A673 (cell line): ENCODE data around the gene SGSM2. TPM values are rescaled to one million over a fixed set of nuclear protein-coding genes. Genes with fewer than 3 reads are reported as not detected.

Source experiments
- BruUV-seq: library from RNA; stranded (reverse); fragments of 400-500 nt; replicated peaks from 2 replicates; lab custom pipeline; 2021; lab: Mats Ljungman, UMichigan
- CTCF ChIA-PET: fragments of 300-600 bp; sonication (Branson Sonifier 250); formaldehyde crosslinking; loops from one replicate; lab custom pipeline; 2022; ENCODE audit warnings: antibody characterized with exemption; lab: Charles Lee
- POLR2A ChIA-PET: fragments of 300-600 bp; sonication (Branson Sonifier 250); formaldehyde crosslinking; loops from one replicate; lab custom pipeline; 2022; ENCODE audit warnings: antibody characterized with exemption; ENCODE audit not compliant: low non-redundant PET; lab: Charles Lee
- DNase-seq: peaks from one replicate; pipeline ENCODE4 v3.0.0-alpha.2; 2015; ENCODE audit warnings: low spot score
- H3K27ac ChIP-seq: fragments of 200-600 bp; sonication (generic); 2 replicates; pipeline ENCODE4 v1.5.1; 2016; ENCODE audit warnings: mixed run types, low read depth, mild to moderate bottlenecking, mixed read lengths, antibody characterized with exemption, low read length; ENCODE audit not compliant: poor library complexity, severe bottlenecking
- H3K27me3 ChIP-seq: fragments of 200-600 bp; sonication (generic); replicated peaks from 2 replicates; pipeline ENCODE4 v1.6.1; 2017; ENCODE audit warnings: mixed run types, low read depth, mild to moderate bottlenecking, mixed read lengths, antibody characterized with exemption, low read length; ENCODE audit not compliant: insufficient read depth, poor library complexity
- H3K36me3 ChIP-seq: fragments of 200-600 bp; sonication (generic); 2 replicates; pipeline ENCODE4 v1.6.1; 2016; ENCODE audit warnings: mixed run types, mild to moderate bottlenecking, mixed read lengths, antibody characterized with exemption, low read length; ENCODE audit not compliant: insufficient read depth, poor library complexity, severe bottlenecking
- H3K4me1 ChIP-seq: fragments of 200-600 bp; sonication (generic); 2 replicates; pipeline ENCODE4 v1.6.1; 2017; ENCODE audit warnings: mixed run types, mild to moderate bottlenecking, mixed read lengths, antibody characterized with exemption, low read length; ENCODE audit not compliant: insufficient read depth, poor library complexity, severe bottlenecking
- H3K4me3 ChIP-seq: fragments of 200-600 bp; sonication (generic); 2 replicates; pipeline ENCODE4 v1.5.1; 2016; ENCODE audit warnings: low read depth, mixed run types, mild to moderate bottlenecking, mixed read lengths, low read length; ENCODE audit not compliant: poor library complexity, severe bottlenecking
- H3K9me3 ChIP-seq: fragments of 200-600 bp; sonication (generic); 2 replicates; pipeline ENCODE4 v1.6.1; 2016; ENCODE audit warnings: mixed run types, low read depth, mild to moderate bottlenecking, mixed read lengths, antibody characterized with exemption, low read length; ENCODE audit not compliant: poor library complexity, severe bottlenecking
- CTCF ChIP-seq: fragments of 300-800, 200-600 bp; sonication (generic); conservative IDR thresholded peaks from 2 replicates; pipeline ENCODE4 v1.5.1; 2017; ENCODE audit warnings: low read depth, mild to moderate bottlenecking, antibody characterized with exemption, low read length, moderate library complexity, mixed read lengths
- EZH2 ChIP-seq: fragments of 200-600 bp; sonication (generic); IDR thresholded peaks from 2 replicates; pipeline ENCODE4 v1.6.1; 2017; ENCODE audit warnings: borderline replicate concordance, low read depth, mild to moderate bottlenecking, mixed read lengths, antibody characterized with exemption, low read length; ENCODE audit not compliant: poor library complexity, severe bottlenecking
- intact Hi-C: fragments of 100-400 bp; cut with micrococcal nuclease; formaldehyde crosslinking; loops from one replicate; pipeline ENCODE4 v1.10.0; 2022; ENCODE audit not compliant: unreplicated experiment
- total RNA-seq: library from RNA; stranded (reverse); gene quantifications from 2 replicates; pipeline ENCODE4 v1.2.3, GENCODE V29; 2021

SGSM2 gene
- total RNA-seq, 1 experiment from 2014 or later: 81.2 TPM

GRCh38 chr17:2372681-2373080 is 35.4 kb downstream of the SGSM2 start:
- Histone ChIP-seq H3K4me1 (peaks cover 5% of the 10 kb centered on the region), H3K9me3 (no peaks in the 10 kb centered on the region), H3K36me3 (peaks cover 29% of the 10 kb centered on the region), H3K27me3 (no peaks in the 10 kb centered on the region), H3K4me3 (no peak overlapping the region), H3K27ac (no peak overlapping the region)
- no peak for TF ChIP-seq CTCF
- TF ChIP-seq EZH2: no peak
- no peak for DNase-seq
- POLR2A ChIA-PET: no interaction called here
- BruUV-seq: no TSS peak
- CTCF ChIA-PET: no interaction called here
- intact Hi-C loops: no loop called here

GRCh38 chr17:2373179-2373578 is 35.9 kb downstream of the SGSM2 start:
- POLR2A ChIA-PET: no interaction called here
- no peak for TF ChIP-seq EZH2
- no peak for TF ChIP-seq CTCF
- Histone ChIP-seq H3K27ac (no peak overlapping the region), H3K4me1 (peaks cover 5% of the 10 kb centered on the region), H3K9me3 (no peaks in the 10 kb centered on the region), H3K27me3 (no peaks in the 10 kb centered on the region), H3K4me3 (no peak overlapping the region), H3K36me3 (peaks cover 32% of the 10 kb centered on the region)
- no TSS peak for BruUV-seq
- CTCF ChIA-PET: no interaction called here
- DNase-seq: no peak
- intact Hi-C loops: no loop called here

GRCh38 chr17:2374549-2375285 is 37.4 kb downstream of the SGSM2 start:
- POLR2A ChIA-PET: no interaction called here
- Histone ChIP-seq H3K27ac (no peak overlapping the region), H3K36me3 (peaks cover 41% of the 10 kb centered on the region), H3K4me1 (no peaks in the 10 kb centered on the region), H3K9me3 (no peaks in the 10 kb centered on the region), H3K4me3 (no peak overlapping the region), H3K27me3 (no peaks in the 10 kb centered on the region)
- no TSS peak for BruUV-seq
- CTCF ChIA-PET: no interaction called here
- DNase-seq: no peak
- no peak for TF ChIP-seq EZH2
- intact Hi-C loops: no loop called here

- CTCF ChIA-PET: no interaction called here
- DNase-seq: no peak
- BruUV-seq: no TSS peak
- Histone ChIP-seq H3K36me3 (peaks cover 45% of the 10 kb centered on the region), H3K27me3 (no peaks in the 10 kb centered on the region), H3K4me3 (no peak overlapping the region), H3K4me1 (no peaks in the 10 kb centered on the region), H3K27ac (no peak overlapping the region), H3K9me3 (no peaks in the 10 kb centered on the region)
- TF ChIP-seq CTCF (no peak), EZH2 (no peak)
- POLR2A ChIA-PET: no interaction called here
- intact Hi-C loops: no loop called here
Observed at GRCh38 chr17:2375406-2375805, 38.1 kb downstream of the SGSM2 start.
